Immature natural killer cell (primary cell): ENCODE data around the gene KRAS. TPM values are rescaled to one million over a fixed set of nuclear protein-coding genes. Genes with fewer than 3 reads are reported as not detected.
A peak's percentile ranks its signal among the peaks of the same experiment; 100 is the strongest.

Experiments
- DNase-seq, 3 donors: peaks; one replicate each; pipeline ENCODE4 v3.0.0; 2022; ENCODE audit warnings: mixed read lengths in 1 of 3
- H3K27ac Mint-ChIP-seq, 6 donors: one replicate each; pipeline ENCODE4 v1.8.0; 2020; ENCODE audit warnings: mixed read lengths in 6 of 6, mild to moderate bottlenecking in 5 of 6, inconsistent platforms in 4 of 6, moderate library complexity in 3 of 6
- H3K27me3 Mint-ChIP-seq, 3 donors: one replicate each; pipeline ENCODE4 v1.8.0; 2020 to 2021; ENCODE audit warnings: low read depth in 3 of 3, mild to moderate bottlenecking in 3 of 3, mixed read lengths in 3 of 3, moderate library complexity in 3 of 3, inconsistent platforms in 1 of 3
- H3K36me3 Mint-ChIP-seq, 3 donors: one replicate each; pipeline ENCODE4 v1.8.0; 2020; ENCODE audit warnings: mixed read lengths in 3 of 3, inconsistent platforms in 2 of 3, mild to moderate bottlenecking in 2 of 3
- H3K4me1 Mint-ChIP-seq, 2 donors: one replicate each; pipeline ENCODE4 v1.8.0; 2020; ENCODE audit warnings: inconsistent platforms in 2 of 2, mild to moderate bottlenecking in 2 of 2, mixed read lengths in 2 of 2, moderate library complexity in 1 of 2
- H3K4me3 Mint-ChIP-seq, 5 donors: one replicate each; pipeline ENCODE4 v1.8.0; 2020; ENCODE audit warnings: mild to moderate bottlenecking in 5 of 5, mixed read lengths in 5 of 5, inconsistent platforms in 3 of 5, moderate library complexity in 3 of 5
- H3K9me3 Mint-ChIP-seq, 6 donors: one replicate each; pipeline ENCODE4 v1.8.0; 2020; ENCODE audit warnings: mild to moderate bottlenecking in 6 of 6, mixed read lengths in 6 of 6, inconsistent platforms in 4 of 6, moderate library complexity in 3 of 6
- polyA plus RNA-seq, 3 donors: library from polyadenylated mRNA; unstranded; fragments of 300-500 nt; fragmentation: Illumina TruSeq; gene quantifications; one replicate each; pipeline ENCODE4 v1.2.3, GENCODE V29; 2021

The KRAS gene
- polyA plus RNA-seq, 3 donors from 2014 or later, result 30.0 to 54.0 (median 33.9) TPM

DNA sequence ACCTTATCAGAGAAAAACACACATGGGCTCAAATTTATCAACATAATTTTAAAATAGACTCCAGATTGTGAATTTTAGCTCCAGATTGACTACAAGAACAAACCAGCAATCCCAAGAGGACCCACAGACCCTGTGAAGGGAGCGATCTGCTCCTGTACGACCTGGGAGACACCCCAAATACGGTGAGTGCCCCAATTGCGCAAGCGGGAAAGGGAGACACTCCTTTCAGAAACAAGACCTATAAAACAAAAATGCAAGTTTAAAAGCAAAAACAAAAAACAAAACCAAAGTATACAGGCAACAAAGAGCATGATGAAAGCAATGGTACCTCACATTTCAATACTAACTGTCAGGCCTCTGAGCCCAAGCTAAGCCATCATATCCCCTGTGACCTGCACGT, 87.9 kb downstream of the KRAS start:
- Mint-ChIP-seq H3K36me3 (no peaks in the 10 kb centered on the region), H3K4me3 (no peak overlapping the region), H3K4me1 (no peaks in the 10 kb centered on the region)

DNA sequence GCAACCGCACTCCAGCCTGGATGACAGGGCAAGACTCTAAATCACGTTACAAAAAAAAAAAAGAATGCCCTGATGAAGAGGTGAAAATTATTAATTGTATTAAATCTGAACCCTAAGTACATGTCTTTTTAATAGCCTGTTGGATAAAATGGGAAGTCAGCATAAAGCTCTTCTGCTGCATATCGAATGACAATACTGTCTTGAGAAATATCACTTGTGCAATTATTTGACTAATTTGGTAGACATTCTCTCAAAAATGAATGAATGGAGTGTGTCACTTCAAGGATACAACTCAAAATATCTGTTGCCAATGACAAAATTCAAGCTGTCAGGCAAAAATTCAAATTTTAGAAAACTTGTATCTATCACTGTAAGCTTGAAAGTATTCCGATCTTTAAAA, 94.7 kb downstream of the KRAS start:
- Mint-ChIP-seq H3K4me1 (no peaks in the 10 kb centered on the region), H3K4me3 (no peak overlapping the region), H3K9me3 (no peaks in the 10 kb centered on the region), H3K36me3 (no peaks in the 10 kb centered on the region), H3K27ac (no peak overlapping the region), H3K27me3 (peaks cover 0 to 6% (median 1%) of the 10 kb centered on the region in 3 donors)
- DNase-seq, result no peak

More for the DNA sequence above, 87.9 kb downstream of the KRAS start:
- DNase-seq, result no peak
- no peaks in the 10 kb centered on the region for H3K9me3 Mint-ChIP-seq
- H3K27ac Mint-ChIP-seq, result no peak overlapping the region
- no peaks in the 10 kb centered on the region for H3K27me3 Mint-ChIP-seq

DNA sequence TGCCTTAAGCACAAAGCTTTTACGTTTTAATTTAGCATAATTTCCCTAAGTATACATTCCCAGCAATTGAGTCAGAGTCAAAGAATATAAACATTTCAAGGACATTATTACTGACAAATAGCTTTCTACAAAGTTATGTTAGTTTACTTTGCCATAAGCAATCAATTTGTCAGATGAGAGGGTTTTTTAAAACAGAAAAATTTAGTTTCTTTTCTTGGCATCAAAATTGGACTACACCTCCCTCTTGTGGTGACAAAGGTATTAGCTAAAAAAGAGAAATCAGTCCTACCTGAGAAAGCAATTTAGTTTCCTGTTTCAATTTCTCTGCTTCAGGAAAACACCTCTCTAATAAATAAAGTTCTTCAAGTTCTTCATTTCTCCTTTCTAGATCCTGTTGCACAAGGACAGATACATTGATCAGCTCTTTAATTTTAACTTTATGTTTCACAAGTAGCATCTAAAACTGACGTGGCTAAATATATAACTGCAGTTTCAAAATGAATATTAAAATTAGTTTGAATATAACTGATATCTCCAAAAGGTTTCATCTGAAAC, 95.6 kb downstream of the KRAS start:
- peak; percentile 15 to 38 (median 16) for DNase-seq
- Mint-ChIP-seq H3K4me1 (no peaks in the 10 kb centered on the region), H3K27ac (no peak overlapping the region), H3K36me3 (no peaks in the 10 kb centered on the region), H3K4me3 (peak overlapping the region in 1 of 5 donors; percentile 50), H3K9me3 (no peaks in the 10 kb centered on the region), H3K27me3 (peaks cover 0 to 6% (median 1%) of the 10 kb centered on the region in 3 donors)

Other genes with a start within 250 kb of the KRAS start
- gene DNAI7, start 55.8 kb downstream of the KRAS start, polyA plus RNA-seq, result under 1 TPM in 1 of 3 donors, not detected in 2; 0.21 TPM
- gene ETFRF1, start 55.7 kb downstream of the KRAS start, polyA plus RNA-seq, result 10 to 100 TPM; 21.2 to 23.1 (median 22.9) TPM